Nephron (organoid): ENCODE results near the gene TMEM240.
"Not testable (repeated sequence)": the region's sequence is repeated elsewhere in the genome, so short reads cannot be mapped to it uniquely, and the experiment has no call there.

Experiments
- H3K27ac Mint-ChIP-seq, 3 experiments: 2 replicates each; pipeline ENCODE4 v1.8.0; 2020; ENCODE audit warnings: mixed read lengths in 3 of 3, mild to moderate bottlenecking in 2 of 3, moderate library complexity in 1 of 3
- H3K27me3 Mint-ChIP-seq: 2 replicates; pipeline ENCODE4 v1.8.0; 2021; ENCODE audit warnings: low read depth, mild to moderate bottlenecking, moderate library complexity, mixed read lengths
- H3K36me3 Mint-ChIP-seq: 2 replicates; pipeline ENCODE4 v1.8.0; 2020; ENCODE audit warnings: low read depth, mixed read lengths
- H3K4me1 Mint-ChIP-seq: 2 replicates; pipeline ENCODE4 v1.8.0; 2020; ENCODE audit warnings: mixed read lengths
- H3K4me3 Mint-ChIP-seq, 3 experiments: 2 replicates each; pipeline ENCODE4 v1.8.0; 2020; ENCODE audit warnings: mild to moderate bottlenecking in 3 of 3, mixed read lengths in 3 of 3, moderate library complexity in 2 of 3
- H3K9me3 Mint-ChIP-seq: 2 replicates; pipeline ENCODE4 v1.8.0; 2020; ENCODE audit warnings: mixed read lengths
- CTCF ChIP-seq, 3 experiments: fragments of 200-600 bp; sonication (generic); IDR thresholded peaks; one replicate each; pipeline ENCODE4 v1.5.0; 2021; ENCODE audit warnings: antibody characterized with exemption in 3 of 3; ENCODE audit not compliant: unreplicated experiment in 3 of 3

The TMEM240 gene

GRCh38 chr1:1559066-1559465 lies 18.6 kb upstream of the TMEM240 start:
- no peak overlapping the region for H3K27ac Mint-ChIP-seq
- no peaks in the 10 kb centered on the region for H3K9me3 Mint-ChIP-seq
- TF ChIP-seq CTCF (IDR thresholded peaks at IDR 0.05; ENCODE audit: unreplicated experiment in 3 of 3): no peak
- H3K4me3 Mint-ChIP-seq: no peak overlapping the region
- H3K27me3 Mint-ChIP-seq: no peaks in the 10 kb centered on the region
- H3K36me3 Mint-ChIP-seq: peaks cover 28% of the 10 kb centered on the region
- peaks cover 4% of the 10 kb centered on the region for H3K4me1 Mint-ChIP-seq

GRCh38 chr1:1558591-1558990 lies 18.2 kb upstream of the TMEM240 start:
- H3K4me1 Mint-ChIP-seq: peaks cover 4% of the 10 kb centered on the region
- H3K27me3 Mint-ChIP-seq: no peaks in the 10 kb centered on the region
- no peak for TF ChIP-seq CTCF (IDR thresholded peaks at IDR 0.05; ENCODE audit: unreplicated experiment in 3 of 3)
- H3K27ac Mint-ChIP-seq: no peak overlapping the region
- no peaks in the 10 kb centered on the region for H3K9me3 Mint-ChIP-seq
- no peak overlapping the region for H3K4me3 Mint-ChIP-seq
- H3K36me3 Mint-ChIP-seq: peaks cover 24% of the 10 kb centered on the region

GRCh38 chr1:1557688-1558087 lies 17.3 kb upstream of the TMEM240 start:
- H3K27ac Mint-ChIP-seq, H3K4me1 Mint-ChIP-seq, H3K27me3 Mint-ChIP-seq, H3K4me3 Mint-ChIP-seq, H3K9me3 Mint-ChIP-seq: not testable (repeated sequence)
- H3K36me3 Mint-ChIP-seq: peaks cover 22% of the 10 kb centered on the region

GRCh38 chr1:1556961-1557360 lies 16.5 kb upstream of the TMEM240 start:
- H3K4me1 Mint-ChIP-seq, H3K9me3 Mint-ChIP-seq, H3K4me3 Mint-ChIP-seq, H3K27me3 Mint-ChIP-seq, H3K27ac Mint-ChIP-seq: not testable (repeated sequence)
- peaks cover 17% of the 10 kb centered on the region for H3K36me3 Mint-ChIP-seq

- Mint-ChIP-seq H3K4me3 (no peak overlapping the region), H3K4me1 (peaks cover 4% of the 10 kb centered on the region), H3K36me3 (peaks cover 12% of the 10 kb centered on the region), H3K9me3 (no peaks in the 10 kb centered on the region), H3K27ac (no peak overlapping the region), H3K27me3 (no peaks in the 10 kb centered on the region)
- no peak for TF ChIP-seq CTCF (IDR thresholded peaks at IDR 0.05; ENCODE audit: unreplicated experiment in 3 of 3)
Observed at GRCh38 chr1:1556505-1556904, 16.1 kb upstream of the TMEM240 start.

- Mint-ChIP-seq H3K27me3 (no peaks in the 10 kb centered on the region), H3K27ac (no peak overlapping the region), H3K36me3 (peaks cover 7% of the 10 kb centered on the region), H3K4me1 (peaks cover 4% of the 10 kb centered on the region), H3K9me3 (no peaks in the 10 kb centered on the region), H3K4me3 (no peak overlapping the region)
- no peak for TF ChIP-seq CTCF (IDR thresholded peaks at IDR 0.05; ENCODE audit: unreplicated experiment in 3 of 3)
Observed at GRCh38 chr1:1554926-1555915, 14.8 kb upstream of the TMEM240 start.

GRCh38 chr1:1554550-1554925 lies 14.1 kb upstream of the TMEM240 start:
- TF ChIP-seq CTCF (IDR thresholded peaks at IDR 0.05; ENCODE audit: unreplicated experiment in 3 of 3): no peak

More at GRCh38 chr1:1554550-1554925, 14.1 kb upstream of the TMEM240 start:
- H3K36me3 Mint-ChIP-seq: peaks cover 6% of the 10 kb centered on the region
- no peaks in the 10 kb centered on the region for H3K9me3 Mint-ChIP-seq
- H3K4me3 Mint-ChIP-seq: no peak overlapping the region
- H3K27ac Mint-ChIP-seq: no peak overlapping the region
- H3K27me3 Mint-ChIP-seq: no peaks in the 10 kb centered on the region
- peaks cover 4% of the 10 kb centered on the region for H3K4me1 Mint-ChIP-seq
